ENCODE results near the gene EBNA1BP2.
"Not testable (repeated sequence)": the region's sequence is repeated elsewhere in the genome, so short reads cannot be mapped to it uniquely, and the experiment has no call there.

The EBNA1BP2 gene, protein sequence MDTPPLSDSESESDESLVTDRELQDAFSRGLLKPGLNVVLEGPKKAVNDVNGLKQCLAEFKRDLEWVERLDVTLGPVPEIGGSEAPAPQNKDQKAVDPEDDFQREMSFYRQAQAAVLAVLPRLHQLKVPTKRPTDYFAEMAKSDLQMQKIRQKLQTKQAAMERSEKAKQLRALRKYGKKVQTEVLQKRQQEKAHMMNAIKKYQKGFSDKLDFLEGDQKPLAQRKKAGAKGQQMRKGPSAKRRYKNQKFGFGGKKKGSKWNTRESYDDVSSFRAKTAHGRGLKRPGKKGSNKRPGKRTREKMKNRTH

DNA sequence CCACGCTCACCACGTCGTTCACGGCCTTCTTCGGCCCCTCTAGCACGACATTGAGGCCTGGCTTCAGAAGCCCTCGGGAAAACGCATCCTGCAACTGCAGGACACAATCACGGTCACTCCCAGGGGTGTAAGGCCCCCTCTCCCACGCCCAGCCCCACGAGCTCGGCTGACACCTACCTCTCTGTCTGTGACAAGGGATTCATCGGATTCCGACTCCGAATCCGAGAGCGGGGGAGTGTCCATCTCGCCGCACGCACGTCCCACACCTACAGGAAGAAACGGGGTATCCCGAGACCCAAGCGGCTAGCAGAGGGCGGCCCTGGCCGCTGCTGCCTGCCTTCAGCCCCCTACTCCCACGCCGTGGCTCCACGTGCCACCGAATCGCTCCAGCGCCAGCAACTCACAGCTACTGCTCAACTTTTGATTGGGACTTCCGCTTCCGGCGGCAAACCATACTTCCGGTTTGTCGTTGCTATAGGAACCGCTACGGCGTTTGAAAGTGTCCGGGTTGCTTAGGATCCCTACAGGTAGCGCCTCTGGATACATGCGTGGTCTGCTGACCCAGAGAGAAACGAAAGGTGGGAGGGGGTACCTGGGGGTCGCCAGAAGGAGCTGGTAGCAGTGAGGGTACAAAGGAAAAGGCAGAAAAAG is at the start of gene EBNA1BP2, which contains the start of gene CFAP57:
EBNA1BP2 (minus strand) TSS at position 415 of the 651 bp plus-strand sequence; CDS start at position 243, 172 bp downstream.
CFAP57 (plus strand) TSS at position 455 of the 651 bp plus-strand sequence. CDS start 424 bp downstream, outside the sequence.
- peak within 1 kb of the TSS; percentile 80 for H3K27ac ChIP-seq
- TF ChIP-seq, protein P1, sequence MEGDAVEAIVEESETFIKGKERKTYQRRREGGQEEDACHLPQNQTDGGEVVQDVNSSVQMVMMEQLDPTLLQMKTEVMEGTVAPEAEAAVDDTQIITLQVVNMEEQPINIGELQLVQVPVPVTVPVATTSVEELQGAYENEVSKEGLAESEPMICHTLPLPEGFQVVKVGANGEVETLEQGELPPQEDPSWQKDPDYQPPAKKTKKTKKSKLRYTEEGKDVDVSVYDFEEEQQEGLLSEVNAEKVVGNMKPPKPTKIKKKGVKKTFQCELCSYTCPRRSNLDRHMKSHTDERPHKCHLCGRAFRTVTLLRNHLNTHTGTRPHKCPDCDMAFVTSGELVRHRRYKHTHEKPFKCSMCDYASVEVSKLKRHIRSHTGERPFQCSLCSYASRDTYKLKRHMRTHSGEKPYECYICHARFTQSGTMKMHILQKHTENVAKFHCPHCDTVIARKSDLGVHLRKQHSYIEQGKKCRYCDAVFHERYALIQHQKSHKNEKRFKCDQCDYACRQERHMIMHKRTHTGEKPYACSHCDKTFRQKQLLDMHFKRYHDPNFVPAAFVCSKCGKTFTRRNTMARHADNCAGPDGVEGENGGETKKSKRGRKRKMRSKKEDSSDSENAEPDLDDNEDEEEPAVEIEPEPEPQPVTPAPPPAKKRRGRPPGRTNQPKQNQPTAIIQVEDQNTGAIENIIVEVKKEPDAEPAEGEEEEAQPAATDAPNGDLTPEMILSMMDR (conservative IDR thresholded peaks at IDR 0.05), result no peak
- TF ChIP-seq ZFX (IDR thresholded peaks at IDR 0.05), result peak; percentile 53; the same call in 1 of the 2 replicates

DNA sequence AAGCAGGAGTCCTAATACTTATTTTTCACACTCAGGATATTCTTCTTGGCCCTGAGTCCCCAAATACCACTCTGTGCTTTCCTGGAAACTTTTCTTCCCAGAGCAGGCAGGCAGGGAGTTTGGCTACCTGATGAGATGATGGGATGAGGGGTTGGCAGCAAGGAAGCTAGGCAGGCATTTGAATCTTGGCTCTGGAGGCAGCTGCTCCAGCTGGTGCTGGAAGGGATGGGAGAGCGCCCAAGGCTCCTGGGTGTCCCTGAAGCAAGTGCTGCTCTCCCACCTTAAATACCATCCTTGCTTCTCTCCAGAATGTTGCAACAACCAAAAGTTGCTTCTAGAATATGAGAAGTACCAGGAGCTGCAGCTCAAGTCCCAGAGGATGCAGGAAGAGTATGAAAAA is 49.7 kb upstream of the EBNA1BP2 start:
- no peak overlapping the region for H3K27ac ChIP-seq
- TF ChIP-seq, protein P1 (conservative IDR thresholded peaks at IDR 0.05), result no peak
- no peak for TF ChIP-seq ZFX (IDR thresholded peaks at IDR 0.05)

DNA sequence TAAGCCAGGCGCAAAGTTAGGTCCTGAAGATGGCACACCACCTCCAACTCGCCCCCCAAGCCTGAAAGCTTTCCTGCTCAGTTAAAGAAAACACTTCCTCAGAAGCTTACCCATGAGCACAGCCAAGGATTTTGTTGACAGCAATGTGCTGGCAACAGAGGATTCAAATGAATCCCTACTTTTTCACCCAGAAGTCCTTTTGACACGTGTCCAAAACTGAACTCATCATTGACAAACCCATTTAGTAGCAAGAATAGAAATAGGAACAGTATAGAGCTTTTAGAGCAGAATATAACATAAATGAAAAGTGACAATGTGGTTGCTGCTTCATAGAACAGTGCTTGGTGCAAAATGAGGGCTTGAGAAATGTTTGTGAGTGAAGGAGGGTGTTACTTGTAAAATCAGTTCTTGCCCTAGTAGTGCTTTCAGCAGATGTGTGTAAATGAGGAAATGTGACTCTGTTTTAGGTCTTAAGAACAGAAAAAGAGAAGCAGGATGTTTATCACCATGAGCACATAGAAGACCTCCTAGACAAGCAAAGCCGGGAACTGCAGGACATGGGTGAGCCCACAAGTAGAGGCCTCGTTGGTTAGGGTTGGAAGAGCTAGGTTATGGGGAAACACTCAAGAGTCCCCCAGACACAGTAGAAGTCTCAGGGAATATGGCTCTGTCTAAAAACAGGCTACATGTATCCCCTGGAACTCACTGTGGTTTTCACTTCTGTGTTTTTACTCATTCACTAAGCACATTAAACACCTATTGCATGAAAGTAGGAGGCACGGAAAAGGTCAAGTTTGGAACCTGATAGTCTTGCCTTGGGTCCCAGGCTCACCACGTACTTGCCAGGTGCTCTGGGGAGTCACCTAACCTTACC is 49.1 kb upstream of the EBNA1BP2 start:
- no peak overlapping the region for H3K27ac ChIP-seq
- TF ChIP-seq, protein P1 (conservative IDR thresholded peaks at IDR 0.05), result no peak
- TF ChIP-seq ZFX (IDR thresholded peaks at IDR 0.05), result no peak

DNA sequence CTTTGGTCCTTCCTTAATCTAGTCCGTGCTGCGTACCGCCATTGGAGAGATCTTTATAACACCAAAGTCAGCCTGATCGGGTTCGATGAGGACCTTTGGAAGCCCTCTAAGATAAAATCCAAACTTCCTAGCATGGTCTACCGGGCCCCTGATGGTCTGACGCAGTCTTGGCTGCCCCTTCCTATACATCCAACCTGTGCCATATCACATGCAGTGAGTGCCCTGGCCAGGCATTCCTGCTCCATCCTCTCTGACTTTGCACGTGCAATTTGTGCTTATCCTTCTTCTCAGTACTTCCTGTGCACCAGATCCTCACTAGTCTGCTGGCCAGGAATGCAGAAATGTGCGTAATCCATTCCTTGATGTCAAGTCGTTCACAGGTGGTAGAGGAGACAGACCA is 45.7 kb upstream of the EBNA1BP2 start:
- no peak overlapping the region for H3K27ac ChIP-seq
- TF ChIP-seq, protein P1 (conservative IDR thresholded peaks at IDR 0.05), result no peak

DNA sequence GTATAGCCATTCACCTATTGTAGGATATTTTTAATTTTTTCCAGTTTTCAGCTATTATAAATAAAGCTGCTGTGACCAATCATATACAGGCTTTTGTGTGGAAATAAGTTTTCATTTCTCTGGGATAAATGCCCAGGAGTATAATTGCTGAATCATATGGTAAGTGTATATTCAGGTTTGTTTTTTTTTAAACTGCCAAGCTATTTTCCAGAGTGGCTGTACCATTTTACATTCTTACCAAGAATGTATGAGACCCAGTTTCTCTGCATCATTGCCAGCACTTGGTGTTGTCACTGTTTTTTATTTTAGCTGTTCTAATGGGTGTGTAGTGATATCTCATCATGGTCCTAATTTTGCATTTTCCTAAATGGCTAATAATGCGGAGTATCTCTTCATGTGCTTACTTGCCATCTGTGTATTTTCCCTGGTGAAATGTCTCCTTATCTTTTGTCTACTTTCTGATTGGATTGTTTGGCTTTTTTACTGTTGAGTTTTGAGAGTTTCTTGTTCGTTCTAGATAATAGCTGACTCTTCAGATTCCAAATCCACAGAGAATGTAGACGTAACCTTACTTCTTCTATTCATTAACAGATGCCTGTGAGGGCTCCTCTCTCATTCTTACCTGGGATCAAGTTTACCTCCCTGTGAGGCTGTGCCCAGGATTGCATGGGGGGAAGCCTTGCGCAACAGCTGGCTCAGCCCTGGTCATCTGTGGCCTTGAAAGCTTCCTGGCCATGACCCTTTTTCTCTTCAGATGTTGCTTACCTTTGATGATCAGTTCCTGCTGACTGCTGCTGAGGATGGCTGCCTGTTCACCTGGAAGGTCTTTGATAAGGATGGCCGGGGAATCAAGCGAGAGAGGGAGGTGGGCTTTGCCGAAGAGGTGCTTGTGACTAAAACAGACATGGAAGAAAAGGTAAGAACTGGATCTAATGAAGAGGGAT is 42.7 kb upstream of the EBNA1BP2 start:
- TF ChIP-seq, protein P1 (conservative IDR thresholded peaks at IDR 0.05), result no peak
- TF ChIP-seq ZFX (IDR thresholded peaks at IDR 0.05), result no peak
- H3K27ac ChIP-seq, result no peak overlapping the region

DNA sequence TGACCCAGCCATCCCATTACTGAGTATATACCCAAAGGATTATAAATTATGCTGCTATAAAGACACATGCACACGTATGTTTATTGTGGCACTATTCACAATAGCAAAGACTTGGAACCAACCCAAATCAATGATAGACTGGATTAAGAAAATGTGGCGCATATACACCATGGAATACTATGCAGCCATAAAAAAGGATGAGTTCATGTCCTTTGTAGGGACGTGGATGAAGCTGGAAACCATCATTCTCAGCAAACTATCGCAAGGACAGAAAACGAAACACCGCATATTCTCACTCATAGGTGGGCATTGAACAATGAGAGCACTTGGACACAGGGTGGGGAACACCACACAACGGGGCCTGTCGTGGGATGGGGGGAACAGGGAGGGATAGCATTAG is 36.2 kb upstream of the EBNA1BP2 start:
- not testable (repeated sequence) for H3K27ac ChIP-seq
